Lower leg skin (tissue), 4 donors: ENCODE measurements around the gene CPZ. TPM values are rescaled to one million over a fixed set of nuclear protein-coding genes. Genes with fewer than 3 reads are reported as not detected.

Source experiments
- DNase-seq, 2 donors: peaks; one replicate each; pipeline ENCODE4 v3.0.0-alpha.2; 2019; ENCODE audit warnings: low spot score in 2 of 2
- H3K4me3 ChIP-seq: fragments of 200-600 bp; sonication (generic); 2 replicates; pipeline ENCODE4 v1.5.1; 2017; ENCODE audit warnings: mild to moderate bottlenecking, low read depth; ENCODE audit not compliant: poor library complexity, severe bottlenecking
- CTCF ChIP-seq, 3 donors: fragments of 450-650 bp; IDR thresholded peaks; one replicate each; pipeline ENCODE4 v1.5.1; 2016; ENCODE audit warnings: antibody characterized with exemption in 3 of 3, mild to moderate bottlenecking in 3 of 3, moderate library complexity in 2 of 3
- POLR2A ChIP-seq, 2 donors: fragments of 450-650 bp; IDR thresholded peaks; one replicate each; pipeline ENCODE4 v1.6.1; 2016 to 2017; ENCODE audit warnings: antibody characterized with exemption in 2 of 2, mild to moderate bottlenecking in 1 of 2, moderate library complexity in 1 of 2
- WGBS, 2 donors: methylation state at CpG; one replicate each; pipeline ENCODE4 v1.1.5; 2018; 5-methylcytosine and 5-hydroxymethylcytosine counted together
- intact Hi-C: fragments of 100-400 bp; cut with DNase I; formaldehyde crosslinking; loops from one replicate; pipeline ENCODE4 v1.15.0; 2023; ENCODE audit warnings: low total_unique reads
- total RNA-seq, 4 donors: library from RNA; depleted of rRNA; stranded (reverse); fragments of >200 nt; gene quantifications; one replicate each; pipeline ENCODE4 v1.1.0, GENCODE V29; 2016

Gene CPZ
- total RNA-seq, 4 donors from 2014 or later, result 0.91 to 10.2 TPM; not detected in 2

DNA sequence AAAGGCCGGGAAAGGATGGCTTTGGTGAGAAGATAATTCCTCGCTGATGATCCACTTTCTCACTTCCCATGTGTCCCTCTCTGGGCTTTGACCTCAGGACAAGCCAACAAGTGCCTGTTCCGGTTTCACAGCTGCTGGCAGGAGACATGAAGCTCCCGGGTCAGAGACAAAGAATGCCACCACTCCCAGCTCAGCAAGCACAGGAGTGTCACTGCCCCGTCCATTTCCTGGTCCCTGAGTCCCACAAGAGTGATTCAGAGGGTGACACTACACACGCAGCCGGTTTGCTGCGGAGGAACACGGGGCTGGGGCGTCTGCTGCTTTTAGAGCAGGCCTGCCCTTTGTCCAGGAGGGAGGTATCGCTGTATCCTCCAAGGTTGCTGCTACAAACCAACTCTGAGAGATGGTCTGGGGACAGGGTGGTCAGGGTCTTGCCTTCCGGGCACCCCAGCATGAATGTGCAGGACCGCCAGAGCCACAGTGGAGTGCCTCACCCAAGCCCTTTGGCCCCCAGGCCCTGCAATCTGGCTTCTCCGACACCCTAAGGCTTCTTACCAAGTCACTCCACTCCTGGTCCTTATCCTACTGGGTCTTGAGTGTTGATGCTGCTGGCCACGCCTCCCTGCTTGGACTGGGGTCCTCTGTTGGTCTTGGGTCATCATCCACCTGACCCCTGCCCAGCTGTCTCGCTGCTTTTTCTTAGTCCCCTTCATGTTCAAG is 49.5 kb downstream of the CPZ start:
- no peak overlapping the region for H3K4me3 ChIP-seq
- TF ChIP-seq POLR2A (IDR thresholded peaks at IDR 0.05) (no peak), CTCF (IDR thresholded peaks at IDR 0.05) (no peak)
- DNase-seq, result peak in 1 of 2 donors; percentile 76
- WGBS, 2 donors, result 88% methylated on average over 14 to 15 of the region's 16 CpGs
- intact Hi-C loops, result no loop called here

DNA sequence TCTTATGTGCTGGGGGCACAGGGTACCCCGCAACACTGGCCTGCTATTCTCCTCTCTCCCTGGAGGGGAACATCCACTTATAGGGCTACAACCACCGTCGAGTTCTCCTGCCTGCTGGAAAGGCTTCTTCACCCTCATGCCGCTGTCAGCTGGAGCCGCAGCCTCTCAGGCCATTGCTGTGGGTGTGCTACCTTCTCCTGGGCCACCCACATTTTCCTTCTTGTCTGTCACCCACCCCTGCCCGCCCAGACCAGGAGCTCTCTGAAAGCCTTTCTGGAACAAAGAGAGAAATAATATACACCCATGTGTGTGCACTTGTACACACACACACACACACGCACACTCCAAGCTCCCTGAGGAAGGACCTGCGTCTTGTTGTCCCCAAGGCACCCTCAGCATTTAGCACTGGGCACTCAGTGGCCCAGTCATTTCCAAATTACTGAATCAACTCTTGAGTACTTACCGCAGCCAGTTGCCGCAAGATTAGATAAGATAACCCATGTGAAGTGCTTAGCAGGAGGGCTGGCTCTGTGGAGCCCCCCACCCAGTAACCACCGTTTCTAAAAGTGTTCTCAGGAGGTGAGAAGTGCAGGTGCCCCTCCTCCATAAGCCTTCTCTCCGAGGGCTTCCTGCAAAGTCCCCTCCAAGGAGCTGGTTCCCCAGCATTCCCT is 50.2 kb downstream of the CPZ start:
- TF ChIP-seq POLR2A (IDR thresholded peaks at IDR 0.05), result no peak
- TF ChIP-seq CTCF (IDR thresholded peaks at IDR 0.05), result no peak
- 75 to 77% methylated on average over 11 to 12 of the region's 12 CpGs for WGBS, 2 donors
- DNase-seq, result peak in 1 of 2 donors; percentile 46
- H3K4me3 ChIP-seq, result no peak overlapping the region
- intact Hi-C loops, result no loop called here

DNA sequence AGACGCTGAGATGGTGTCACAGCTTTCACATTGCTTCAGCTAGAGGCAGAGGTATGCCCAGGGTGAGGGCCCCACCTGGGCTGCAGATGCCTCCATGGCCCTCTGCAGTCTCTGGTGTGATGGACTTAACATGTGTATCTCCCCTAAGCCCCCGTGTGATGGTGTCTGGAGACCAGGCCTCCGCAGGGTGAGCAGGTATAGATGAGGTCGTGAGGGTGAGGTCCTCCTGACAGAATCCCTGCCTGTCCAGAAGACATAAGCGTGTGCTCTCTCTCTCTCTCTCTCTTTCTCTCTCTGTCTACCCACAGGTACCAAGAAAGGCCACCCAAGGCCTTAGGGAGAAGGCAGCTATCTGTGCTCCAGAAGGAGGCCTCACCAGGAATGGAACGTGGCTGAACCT is 50.9 kb downstream of the CPZ start:
- H3K4me3 ChIP-seq, result no peak overlapping the region
- peak in 1 of 2 donors; percentile 50 for DNase-seq
- TF ChIP-seq POLR2A (IDR thresholded peaks at IDR 0.05) (no peak), CTCF (IDR thresholded peaks at IDR 0.05) (no peak)
- 72 to 78% methylated on average over 6 of the region's 6 CpGs for WGBS, 2 donors
- intact Hi-C loops, result no loop called here

DNA sequence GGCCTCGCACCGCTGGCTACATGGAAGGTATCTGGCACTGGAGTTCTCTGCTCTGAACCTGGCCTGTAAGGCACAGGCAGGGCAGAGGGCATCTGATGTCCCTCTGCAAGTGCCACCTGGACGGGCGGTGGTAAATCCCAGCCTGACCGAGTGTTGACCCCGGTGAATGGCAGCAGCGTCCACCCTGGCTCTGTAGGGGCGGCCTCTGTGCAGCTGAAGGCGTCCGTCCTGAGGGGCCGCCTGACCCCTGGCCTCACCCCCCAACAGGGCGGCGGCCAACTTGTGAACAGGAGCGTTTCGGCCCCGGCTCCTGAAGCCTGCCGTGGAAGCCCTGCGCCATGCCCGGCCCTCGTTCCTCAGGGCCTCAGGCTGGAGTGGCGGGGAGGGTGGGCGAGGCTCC is 51.4 kb downstream of the CPZ start:
- WGBS, 2 donors, result 64 to 76% methylated on average over 4 to 20 of the region's 22 CpGs
- no peak for TF ChIP-seq POLR2A (IDR thresholded peaks at IDR 0.05)
- no peak for TF ChIP-seq CTCF (IDR thresholded peaks at IDR 0.05)
- no peak for DNase-seq
- H3K4me3 ChIP-seq, result no peak overlapping the region
- intact Hi-C loops, result no loop called here

- 58 to 61% methylated on average over 9 of the region's 9 CpGs for WGBS, 2 donors
- H3K4me3 ChIP-seq, result no peak overlapping the region
- no peak for DNase-seq
- intact Hi-C loops, result no loop called here
- TF ChIP-seq POLR2A (IDR thresholded peaks at IDR 0.05) (no peak), CTCF (IDR thresholded peaks at IDR 0.05) (no peak)
Observed at GRCh38 chr4:8644461-8644891, 51.9 kb downstream of the CPZ start.
